IMR-90 (cell line): ENCODE measurements around the gene SRR.
"Not testable (repeated sequence)": the region's sequence is repeated elsewhere in the genome, so short reads cannot be mapped to it uniquely, and the experiment has no call there.

Source experiments
- CEBPB ChIP-seq: IDR thresholded peaks from 2 replicates; pipeline ENCODE4 v1.6.1; 2012; ENCODE audit warnings: low read depth, low read length, improper control_type of control experiment
- CHD1 ChIP-seq: IDR thresholded peaks from 2 replicates; pipeline ENCODE4 v1.6.1; 2012; ENCODE audit warnings: low read depth, low read length, improper control_type of control experiment
- FOS ChIP-seq: fragments of 150-350 bp; IDR thresholded peaks from 2 replicates; pipeline ENCODE4 v1.6.1; 2016; ENCODE audit warnings: low read depth, low read length
- MAFK ChIP-seq: IDR thresholded peaks from 2 replicates; pipeline ENCODE4 v1.6.1; 2012; ENCODE audit warnings: low read depth, low read length, improper control_type of control experiment
- NFE2L2 ChIP-seq: fragments of 150-350 bp; IDR thresholded peaks from 2 replicates; pipeline ENCODE4 v1.6.1; 2016; ENCODE audit warnings: low read depth, mild to moderate bottlenecking, low read length
- POLR2A ChIP-seq: IDR thresholded peaks from 2 replicates; pipeline ENCODE4 v1.6.1; 2012; ENCODE audit warnings: mild to moderate bottlenecking, low read depth, low read length
- RAD21 ChIP-seq: IDR thresholded peaks from 2 replicates; pipeline ENCODE4 v1.6.1; 2012; ENCODE audit warnings: low read length, improper control_type of control experiment
- RCOR1 ChIP-seq: IDR thresholded peaks from 2 replicates; pipeline ENCODE4 v1.6.1; 2012; ENCODE audit warnings: mild to moderate bottlenecking, low read length, improper control_type of control experiment; ENCODE audit not compliant: insufficient replicate concordance
- RFX5 ChIP-seq: IDR thresholded peaks from 2 replicates; pipeline ENCODE4 v1.8.0; 2012; ENCODE audit warnings: low read depth, mild to moderate bottlenecking, low read length, moderate library complexity
- SMC3 ChIP-seq: fragments of 150-350 bp; IDR thresholded peaks from 2 replicates; pipeline ENCODE4 v1.6.1; 2016; ENCODE audit warnings: low read depth, mild to moderate bottlenecking, antibody characterized with exemption, low read length, moderate library complexity
- USF2 ChIP-seq: fragments of 150-350 bp; IDR thresholded peaks from 2 replicates; pipeline ENCODE4 v1.6.1; 2017; ENCODE audit warnings: mild to moderate bottlenecking, antibody characterized with exemption, low read length, low read depth
- TF ChIP-seq, protein P1 (sequence below): conservative IDR thresholded peaks from 2 replicates; pipeline ENCODE4 v1.5.1; 2012; ENCODE audit warnings: mild to moderate bottlenecking, low read depth, low read length, improper control_type of control experiment

DNA sequence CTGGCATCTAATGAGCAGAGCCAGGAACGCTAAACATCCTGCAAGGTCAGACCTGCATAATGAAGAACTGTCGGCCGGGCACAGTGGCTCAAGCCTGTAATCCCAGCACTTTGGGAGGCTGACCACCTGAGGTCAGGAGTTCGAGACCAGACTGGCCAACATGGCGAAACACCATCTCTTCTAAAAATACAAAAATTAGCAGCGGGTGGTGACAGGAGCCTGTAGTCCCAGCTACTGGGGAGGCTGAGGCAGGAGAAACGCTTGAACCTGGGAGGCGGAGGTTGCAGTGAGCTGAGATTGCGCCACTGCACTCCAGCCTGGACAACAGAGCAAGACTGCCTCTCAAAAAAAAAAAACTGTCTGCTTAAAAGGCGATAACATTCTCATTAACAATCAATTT lies 38.6 kb upstream of the SRR start:
- TF ChIP-seq POLR2A, CHD1, RCOR1, RAD21, NFE2L2, SMC3, USF2, MAFK, RFX5, CEBPB, FOS: not testable (repeated sequence)
- TF ChIP-seq, protein P1, sequence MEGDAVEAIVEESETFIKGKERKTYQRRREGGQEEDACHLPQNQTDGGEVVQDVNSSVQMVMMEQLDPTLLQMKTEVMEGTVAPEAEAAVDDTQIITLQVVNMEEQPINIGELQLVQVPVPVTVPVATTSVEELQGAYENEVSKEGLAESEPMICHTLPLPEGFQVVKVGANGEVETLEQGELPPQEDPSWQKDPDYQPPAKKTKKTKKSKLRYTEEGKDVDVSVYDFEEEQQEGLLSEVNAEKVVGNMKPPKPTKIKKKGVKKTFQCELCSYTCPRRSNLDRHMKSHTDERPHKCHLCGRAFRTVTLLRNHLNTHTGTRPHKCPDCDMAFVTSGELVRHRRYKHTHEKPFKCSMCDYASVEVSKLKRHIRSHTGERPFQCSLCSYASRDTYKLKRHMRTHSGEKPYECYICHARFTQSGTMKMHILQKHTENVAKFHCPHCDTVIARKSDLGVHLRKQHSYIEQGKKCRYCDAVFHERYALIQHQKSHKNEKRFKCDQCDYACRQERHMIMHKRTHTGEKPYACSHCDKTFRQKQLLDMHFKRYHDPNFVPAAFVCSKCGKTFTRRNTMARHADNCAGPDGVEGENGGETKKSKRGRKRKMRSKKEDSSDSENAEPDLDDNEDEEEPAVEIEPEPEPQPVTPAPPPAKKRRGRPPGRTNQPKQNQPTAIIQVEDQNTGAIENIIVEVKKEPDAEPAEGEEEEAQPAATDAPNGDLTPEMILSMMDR = not testable (repeated sequence)
